T1000 (cell line): ENCODE data around the gene CABP2.
A peak's percentile ranks its signal among the peaks of the same experiment; 100 is the strongest.
"Not testable (repeated sequence)": the region's sequence is repeated elsewhere in the genome, so short reads cannot be mapped to it uniquely, and the experiment has no call there.

Experiments used
- DNase-seq: peaks from one replicate; lab custom pipeline; 2025; ENCODE audit warnings: mixed read lengths; lab: John Stamatoyannopoulos, UW

Gene CABP2

DNA sequence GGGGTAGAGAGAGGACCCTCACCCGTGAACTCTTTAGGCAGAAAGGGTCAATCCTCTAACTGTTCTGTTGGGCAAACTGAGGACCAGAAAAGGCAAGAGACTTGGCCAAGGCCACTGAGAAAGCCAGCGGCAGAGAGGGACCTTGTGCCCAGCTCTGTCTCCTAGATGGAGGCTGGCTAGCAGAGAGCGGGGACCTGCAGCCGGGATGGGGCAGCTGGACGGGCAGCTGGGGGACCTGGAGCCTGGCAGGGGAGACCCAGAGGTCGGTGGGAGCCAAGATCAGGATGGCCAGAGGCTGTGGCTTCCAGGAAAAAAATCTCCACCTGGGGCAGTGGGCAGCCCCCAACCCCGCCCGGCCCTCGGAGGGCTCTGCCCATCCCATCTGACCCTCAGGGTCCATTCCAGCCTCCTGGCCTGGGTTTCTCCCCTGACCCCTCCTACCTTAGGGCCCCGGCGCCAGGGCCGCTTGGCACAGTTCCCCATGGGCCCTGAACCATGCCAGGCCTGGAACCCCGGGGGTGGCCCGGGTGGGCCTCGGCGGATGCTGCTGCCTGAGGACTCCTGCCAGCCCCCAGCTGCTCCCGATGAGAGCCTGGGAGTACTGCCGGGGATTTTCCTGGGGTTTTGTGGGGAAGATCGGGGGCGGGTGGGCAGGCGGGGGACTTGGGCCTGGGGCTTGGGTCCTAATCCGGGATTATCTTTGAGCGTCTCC is at the start of gene CABP2:
Gene CABP2 (minus strand): TSS at position 603 of the 712 bp plus-strand sequence. CDS start 120 bp downstream, at position 483.
- DNase-seq: no peak

DNA sequence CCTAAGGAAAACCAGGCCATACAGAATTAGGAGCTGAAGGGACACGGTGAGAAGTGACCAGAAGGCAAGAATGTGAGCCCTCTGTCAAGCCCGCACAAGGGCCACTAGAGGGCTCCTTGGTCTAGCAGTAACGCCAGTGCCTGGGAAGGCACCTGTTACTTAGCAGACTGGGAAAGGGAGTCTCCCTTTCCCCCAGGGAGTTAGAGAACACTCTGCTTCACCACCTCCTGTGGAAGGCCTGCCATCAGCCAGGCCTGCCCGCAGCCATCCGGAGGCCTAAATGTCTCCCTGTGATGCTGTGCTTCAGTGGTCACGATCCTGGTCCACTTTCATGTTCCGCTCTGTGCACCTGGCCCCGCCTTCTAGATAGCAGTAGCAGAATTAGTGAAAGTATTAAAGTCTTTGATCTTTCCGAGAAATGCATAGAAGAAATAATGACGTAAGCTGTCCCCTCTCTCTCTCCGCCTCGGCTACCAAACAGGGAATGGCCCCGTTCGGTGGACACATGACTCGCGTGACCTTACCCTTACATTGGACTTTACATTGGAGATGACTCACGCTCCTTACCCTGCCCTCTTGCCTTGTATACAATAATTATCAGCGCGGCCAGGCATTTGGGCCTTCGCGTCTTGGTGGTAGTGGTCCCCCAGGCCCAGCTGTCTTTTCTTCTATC is 49.6 kb upstream of the CABP2 start:
- no peak for DNase-seq

DNA sequence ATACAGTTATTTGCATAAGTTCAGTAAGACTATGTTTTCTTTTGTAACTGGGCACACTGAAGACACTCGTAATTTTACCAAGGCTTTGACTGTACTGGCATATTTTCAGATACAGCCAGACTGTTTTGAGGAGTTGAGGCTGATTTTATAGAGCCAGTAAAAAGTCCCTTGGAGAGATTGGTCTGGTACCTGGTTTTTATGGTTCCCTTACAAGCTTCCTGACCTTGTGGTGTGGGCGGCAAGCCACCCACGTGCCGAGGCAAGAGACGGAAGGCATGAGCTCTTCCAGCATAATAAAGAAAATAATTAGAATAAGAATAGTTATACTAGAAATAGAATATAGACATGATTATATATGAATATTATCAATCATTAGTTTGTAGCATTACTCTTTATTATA is 49.1 kb upstream of the CABP2 start:
- no peak for DNase-seq

DNA sequence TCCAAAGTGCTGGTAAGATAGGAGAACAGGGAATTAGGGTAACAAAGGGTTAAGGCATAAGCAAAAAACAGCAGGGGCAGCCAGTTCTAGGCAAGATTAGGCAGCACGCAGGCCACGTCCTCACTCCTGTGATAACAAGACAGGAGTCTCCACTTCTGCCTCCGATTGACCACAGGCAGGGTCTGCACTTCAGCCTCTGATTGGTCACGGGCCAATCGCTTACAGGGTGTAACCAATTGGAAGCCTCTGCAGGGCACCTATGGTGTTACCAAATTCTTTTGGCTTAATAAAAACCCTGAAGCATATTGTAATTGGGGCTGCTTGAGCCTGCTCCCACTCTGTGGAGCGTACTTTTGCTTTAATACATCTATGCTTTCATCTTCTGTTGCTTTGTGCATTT is 48.2 kb upstream of the CABP2 start:
- no peak for DNase-seq

DNA sequence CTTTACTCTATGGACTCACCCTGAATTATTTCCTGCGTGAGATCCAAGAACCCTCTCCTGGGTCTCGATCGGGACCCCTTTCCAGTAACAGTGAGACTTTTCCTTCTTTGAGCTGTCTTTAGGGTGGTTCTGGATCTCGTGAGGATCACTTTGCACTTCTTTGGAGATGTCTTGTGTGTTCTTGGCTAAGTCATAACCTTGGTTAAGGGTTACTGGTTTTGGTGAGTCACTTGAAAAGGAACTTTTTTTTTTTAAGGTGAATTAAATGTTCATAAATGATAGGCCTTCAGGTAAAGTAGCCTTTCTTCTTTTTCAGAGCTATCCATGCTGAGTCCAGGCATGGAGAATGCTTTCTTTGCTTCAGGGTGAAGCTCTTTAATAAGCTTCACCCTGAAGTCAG is 41.0 kb upstream of the CABP2 start:
- DNase-seq: no peak

DNA sequence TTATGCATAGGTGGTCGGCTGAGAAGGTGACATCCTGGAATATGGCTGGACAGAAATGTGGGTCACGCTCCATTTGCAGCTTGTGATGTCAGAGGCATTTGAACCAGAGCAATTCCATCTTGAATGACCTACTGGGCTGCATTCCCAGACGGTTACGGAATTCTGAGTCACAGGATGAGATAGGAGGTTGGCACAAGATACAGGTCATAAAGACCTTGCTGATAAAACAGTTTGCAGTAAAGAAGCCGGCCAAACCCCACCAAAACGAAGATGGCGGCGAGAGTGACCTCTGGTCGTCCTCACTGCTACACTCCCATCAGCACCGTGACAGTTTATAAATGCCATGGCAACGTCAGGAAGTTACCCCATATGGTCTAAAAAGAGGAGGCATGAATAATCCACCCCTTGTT is 40.5 kb upstream of the CABP2 start:
- DNase-seq: peak; percentile 70

DNA sequence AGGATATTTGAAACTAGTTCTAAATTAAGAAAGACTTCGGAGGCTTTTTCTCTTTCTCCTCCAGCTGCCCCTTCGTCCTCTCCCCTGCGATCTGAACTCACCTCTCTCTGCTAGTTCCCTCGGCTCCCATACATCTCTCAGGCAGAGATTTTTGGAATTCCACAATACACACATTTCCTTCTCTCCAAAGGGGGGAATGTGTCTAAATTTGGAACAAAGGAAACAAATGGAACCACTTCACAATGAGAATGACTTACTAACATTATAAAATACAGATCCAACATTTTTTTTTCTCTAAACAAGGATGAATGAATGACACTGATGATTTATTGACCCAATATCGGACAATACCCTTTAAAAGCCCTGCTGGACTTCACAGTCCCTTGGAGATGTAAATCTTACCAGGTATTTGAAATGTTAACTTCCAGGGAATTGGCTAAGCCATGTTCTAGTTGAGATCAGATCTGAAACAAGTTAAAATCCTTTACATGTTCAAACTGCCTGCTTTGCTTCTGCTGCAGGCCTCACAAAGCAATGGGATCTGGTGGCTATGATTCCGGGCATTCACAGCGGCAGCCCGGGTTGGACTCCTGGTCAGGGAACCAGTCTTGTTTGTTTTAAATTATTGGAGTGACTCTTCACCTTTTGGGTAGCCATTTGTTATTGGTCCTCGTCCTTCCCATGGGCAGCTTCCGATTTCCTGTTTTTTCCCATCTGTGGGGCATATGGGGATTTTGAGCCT is 39.9 kb upstream of the CABP2 start:
- DNase-seq: no peak

DNA sequence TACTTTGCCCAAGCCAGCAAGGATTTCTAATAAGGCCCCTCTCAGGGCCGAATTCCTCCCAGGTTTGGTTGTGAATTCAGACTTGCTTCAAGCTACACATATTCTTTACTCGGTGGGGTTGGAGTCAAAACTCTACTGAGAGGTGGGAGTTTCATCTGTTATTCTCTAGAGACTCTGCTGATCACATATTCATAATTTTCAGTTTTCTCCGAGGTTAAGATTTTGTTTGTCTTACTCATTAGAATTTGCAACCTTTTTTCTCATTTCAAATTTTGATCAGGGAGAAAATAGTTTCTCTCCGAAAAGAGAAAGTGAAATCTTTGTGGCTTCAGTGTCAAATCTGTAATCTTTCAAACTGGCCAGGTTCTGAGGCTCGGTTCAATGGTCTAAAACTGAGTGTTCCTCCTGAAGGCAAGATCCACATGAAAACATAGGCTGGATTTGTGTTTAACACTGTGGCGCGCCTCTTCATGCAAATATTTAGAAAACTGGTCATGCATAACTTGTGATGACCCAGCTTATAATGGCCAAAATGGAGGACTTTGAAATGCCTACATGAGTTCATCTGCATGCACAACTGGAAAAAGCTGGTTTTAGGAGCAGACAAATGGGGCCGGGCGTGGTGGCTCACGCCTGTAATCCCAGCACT is 38.8 kb upstream of the CABP2 start:
- DNase-seq: no peak

DNA sequence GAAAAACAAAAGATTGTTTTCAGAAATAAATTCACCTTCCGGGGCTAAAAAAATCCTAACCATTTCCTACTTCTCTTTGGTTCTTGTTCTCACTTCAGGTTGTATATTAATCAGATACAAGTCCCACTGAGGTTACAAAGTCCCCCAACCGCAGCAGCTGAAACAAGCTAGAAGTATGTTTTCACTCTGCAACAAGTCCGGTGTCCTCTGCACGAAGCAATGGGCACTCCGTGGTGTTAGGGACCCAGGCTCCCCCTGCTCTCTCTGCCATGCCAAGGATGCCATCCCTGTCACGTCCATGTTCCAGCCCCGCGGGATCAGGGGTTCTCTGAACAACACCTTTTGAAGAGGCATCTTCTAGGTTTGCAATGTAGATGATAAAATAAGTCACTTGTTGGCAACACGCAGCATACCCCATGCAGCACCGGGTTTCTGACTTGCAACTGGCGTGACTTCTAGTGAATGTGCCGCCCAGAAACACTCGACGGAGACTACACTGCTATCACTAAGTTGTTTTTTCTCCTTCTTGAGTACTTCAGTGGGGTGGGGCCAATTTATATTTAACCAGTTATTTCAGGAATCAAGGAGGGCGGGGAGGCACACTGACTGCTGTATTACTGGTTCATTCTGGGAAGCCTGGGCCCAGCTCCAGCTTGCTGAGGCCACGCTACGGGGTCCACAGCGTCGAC is 35.0 kb upstream of the CABP2 start:
- no peak for DNase-seq

DNA sequence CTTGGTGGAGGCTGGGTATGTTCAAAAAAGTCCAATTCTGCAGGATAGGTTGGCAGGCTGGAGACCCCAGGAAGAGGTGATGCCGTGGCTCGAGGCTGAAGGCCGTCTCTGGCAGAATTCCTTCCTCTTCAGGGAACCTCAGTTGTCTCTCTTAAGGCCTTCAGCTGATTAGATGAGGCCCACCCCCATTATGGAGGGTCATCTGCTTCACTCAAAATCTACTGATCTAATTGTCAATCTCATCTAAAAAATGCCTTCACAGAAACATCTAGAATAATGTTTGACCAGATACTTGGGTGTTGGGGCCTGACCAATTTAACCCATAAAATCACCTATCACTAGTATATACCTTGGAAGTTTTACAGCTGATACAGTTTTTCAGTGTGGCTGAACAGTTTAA is 33.0 kb upstream of the CABP2 start:
- no peak for DNase-seq

DNA sequence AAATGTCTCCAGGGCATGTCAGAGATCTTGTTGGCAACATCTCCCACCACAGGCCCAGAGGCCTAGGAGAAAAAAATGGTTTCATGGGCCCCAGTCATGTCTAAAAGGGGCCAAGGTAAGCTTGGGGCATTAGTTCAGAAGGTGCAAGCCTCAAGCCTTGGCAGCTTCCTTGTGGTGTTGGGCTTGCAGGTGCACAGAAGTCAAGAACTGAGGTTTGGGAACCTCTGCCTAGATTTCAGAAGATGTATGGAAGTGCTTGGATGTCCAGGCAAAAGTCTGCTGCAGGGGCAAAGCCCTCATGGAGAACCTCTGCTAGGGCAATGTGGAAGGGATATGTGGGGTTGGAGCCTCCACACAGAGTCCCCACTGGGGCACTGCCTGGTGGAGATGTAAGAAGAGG is 28.5 kb upstream of the CABP2 start:
- DNase-seq: not testable (repeated sequence)

DNA sequence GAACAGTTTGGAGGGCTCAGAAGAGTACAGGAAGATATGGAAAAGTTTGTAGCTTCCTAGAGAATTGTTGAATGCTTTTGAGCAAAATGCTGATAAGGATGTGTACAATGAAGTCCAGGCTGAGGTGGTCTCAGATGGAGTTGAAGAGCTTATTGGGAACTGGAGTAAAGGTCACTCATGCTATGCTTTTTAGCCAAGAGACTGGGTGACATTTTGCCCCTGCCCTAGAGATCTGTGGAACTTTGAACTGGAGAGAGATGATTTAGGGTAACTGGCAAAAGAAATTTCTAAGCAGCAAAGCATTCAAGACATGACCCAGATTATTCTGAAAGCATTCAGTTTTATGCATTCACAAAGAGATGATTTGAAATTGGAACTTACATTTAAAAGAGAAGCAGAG is 27.9 kb upstream of the CABP2 start:
- no peak for DNase-seq

DNA sequence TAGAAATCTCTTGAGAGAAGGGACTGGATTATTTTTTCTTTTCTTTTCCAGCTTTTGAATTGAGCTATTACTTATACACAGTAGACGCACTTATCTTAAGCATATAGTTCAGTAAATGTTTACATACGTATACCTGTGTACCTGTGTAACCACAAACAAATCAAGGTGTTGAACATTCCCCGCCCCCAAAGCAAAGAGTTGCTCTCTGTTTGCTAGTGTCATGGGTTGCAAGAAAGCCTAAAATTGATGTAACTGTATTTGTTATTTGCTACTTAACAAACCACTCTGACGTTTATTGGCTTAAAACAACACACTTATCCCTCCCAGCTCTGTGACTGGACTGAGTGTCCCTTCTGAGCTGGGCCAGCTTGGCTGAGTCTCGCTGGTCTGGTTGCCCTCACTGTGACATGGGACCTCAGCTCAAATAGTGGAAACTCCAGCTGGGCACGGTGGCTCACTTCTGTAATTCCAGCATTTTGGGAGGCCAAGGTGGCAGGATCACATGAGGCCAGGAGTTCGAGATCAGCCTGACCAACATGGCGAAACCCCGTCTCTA is 25.4 kb upstream of the CABP2 start:
- DNase-seq: no peak

DNA sequence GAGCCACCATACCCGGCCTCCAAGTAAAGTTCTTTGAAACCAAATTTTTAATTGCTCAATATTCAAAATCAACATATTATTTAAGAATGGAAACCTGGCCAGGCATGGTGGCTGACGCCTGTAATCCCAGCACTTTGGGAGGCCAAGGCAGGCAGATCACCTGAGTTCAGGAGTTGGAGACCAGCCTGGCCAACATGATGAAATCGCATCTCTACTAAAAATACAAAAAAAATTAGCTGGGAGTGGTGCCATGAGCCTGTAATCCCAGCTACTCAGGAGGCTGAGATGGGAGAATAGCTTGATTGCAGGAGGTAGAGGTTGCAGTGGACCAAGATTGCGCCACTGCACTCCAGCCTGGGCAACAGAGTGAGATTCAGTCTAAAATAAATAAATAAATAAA is 24.9 kb upstream of the CABP2 start:
- not testable (repeated sequence) for DNase-seq

DNA sequence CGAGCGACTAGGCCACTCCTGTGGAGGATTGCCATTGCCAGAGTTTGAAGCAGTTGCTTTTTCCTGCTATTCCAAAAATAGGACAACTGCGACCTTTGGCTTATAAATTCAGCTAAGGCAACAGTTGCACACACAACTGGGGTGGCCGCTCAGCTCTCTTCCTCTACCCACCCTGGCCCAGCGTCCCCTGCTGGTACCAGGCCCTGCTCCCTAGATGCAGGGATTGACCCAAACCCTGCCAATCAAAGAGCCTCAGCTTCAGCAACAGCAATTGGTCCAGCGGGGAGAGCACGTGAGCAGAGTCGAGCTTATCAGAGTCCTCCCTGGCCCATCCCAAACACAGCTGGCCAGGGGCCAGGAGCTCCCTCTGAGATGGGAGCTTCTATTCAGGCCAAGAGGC is 22.0 kb upstream of the CABP2 start:
- DNase-seq: no peak

DNA sequence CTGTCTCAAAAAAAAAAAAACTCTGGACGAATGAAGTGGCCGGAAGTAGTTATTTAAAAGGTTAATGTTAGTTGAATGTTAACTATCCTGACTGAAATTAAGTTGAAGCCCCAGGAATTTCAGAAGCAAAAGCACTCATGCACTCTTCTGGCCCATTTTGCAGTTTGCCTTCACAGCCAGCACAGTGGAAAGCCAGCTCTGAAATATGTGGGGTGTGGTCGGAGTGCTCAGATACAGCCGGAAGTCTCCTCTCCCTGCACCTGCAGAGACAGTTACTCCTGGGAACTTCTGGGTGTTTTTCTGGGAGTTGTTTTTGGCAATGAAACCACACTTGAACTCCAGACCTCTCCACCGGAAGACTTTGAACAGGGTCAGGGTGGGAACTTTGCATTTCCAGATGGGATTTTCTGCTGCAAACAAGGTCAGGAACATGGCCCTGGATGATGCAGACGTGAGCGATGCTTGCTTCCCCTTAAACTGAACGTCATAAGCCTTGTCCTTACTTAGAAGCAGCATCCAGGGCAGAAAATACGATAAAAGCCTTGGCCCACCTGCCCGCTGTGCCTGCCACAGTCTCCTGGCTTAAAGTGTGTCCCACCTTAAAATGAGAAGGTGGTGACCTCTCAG is 21.5 kb upstream of the CABP2 start:
- DNase-seq: no peak

DNA sequence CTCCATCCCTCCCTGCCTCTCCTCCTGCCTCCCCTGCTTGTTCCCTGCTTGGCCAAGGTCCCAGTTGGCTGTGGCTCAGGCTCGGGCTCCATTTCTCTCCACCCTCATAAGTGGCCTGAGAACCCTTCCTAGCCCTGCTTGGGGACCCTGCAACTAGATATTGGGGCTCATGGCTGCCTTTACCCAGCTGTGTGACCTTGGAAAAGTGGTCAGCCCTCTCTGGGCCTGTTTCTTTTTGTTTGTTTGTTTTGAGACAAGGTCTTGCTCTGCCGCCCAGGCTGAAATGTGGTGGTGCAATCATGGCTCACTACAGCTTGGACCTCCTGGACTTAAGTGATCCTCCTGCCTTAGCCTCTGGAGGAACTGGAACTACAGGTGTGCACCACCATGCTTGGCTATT is 20.3 kb upstream of the CABP2 start:
- DNase-seq: no peak

DNA sequence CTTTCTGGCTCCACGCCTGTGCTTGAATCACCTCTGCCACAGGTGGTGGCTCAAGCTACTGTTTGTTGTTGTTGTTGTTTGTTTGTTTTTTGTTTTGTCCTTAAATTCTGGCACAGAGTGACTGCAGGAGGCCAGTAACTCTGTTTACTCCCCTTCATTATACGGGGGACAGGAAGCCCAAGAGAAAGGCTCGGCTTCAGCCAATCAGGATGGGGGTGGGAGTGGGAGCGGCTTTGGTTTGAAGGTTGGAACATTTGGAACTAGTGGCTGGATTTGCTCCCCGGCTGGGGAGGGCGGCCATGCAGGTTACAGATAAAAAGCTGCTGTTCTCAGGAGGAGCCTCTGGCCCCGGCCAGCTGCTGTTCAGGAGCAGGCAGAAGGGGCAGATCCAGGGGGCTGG is 19.7 kb upstream of the CABP2 start:
- no peak for DNase-seq

DNA sequence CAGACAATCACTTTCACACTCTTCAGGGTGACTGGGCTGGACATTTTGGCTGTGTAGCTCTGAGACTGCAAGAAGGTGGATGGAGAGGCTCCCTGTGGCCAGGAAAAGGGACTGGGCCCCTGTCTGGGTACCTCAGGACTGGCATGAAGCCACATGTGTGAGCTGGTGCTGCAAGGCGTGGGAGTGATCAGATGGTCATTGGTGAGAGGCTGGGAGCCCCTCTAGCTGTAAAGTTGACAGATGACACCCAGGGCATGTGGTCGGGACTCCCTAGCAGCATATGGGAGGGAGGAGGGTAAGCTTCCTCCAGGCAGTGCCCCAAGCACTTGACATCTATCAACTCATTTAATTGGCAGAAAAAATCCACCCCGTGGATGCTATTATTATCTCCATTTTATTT is 18.9 kb upstream of the CABP2 start:
- no peak for DNase-seq

DNA sequence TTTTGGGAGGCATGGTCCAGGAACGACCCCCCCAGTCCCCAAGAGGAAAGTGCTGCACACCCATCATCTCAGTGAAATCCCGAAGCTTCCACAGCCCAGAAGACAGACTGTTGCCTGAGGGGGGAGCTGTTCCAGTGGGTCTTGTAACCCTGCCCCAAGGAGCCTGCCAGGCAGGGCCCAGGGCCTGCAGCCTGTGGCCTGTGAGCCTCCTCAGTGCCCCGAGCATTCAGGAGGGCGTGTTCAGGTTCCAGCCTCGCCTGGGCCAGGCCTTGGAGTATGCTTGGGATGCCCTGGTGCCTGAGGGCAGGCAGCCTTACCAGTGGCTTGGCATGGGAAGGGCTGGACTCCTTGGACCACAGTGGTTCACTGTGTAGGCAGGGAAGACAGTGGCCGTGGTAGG is 18.0 kb upstream of the CABP2 start:
- no peak for DNase-seq

DNA sequence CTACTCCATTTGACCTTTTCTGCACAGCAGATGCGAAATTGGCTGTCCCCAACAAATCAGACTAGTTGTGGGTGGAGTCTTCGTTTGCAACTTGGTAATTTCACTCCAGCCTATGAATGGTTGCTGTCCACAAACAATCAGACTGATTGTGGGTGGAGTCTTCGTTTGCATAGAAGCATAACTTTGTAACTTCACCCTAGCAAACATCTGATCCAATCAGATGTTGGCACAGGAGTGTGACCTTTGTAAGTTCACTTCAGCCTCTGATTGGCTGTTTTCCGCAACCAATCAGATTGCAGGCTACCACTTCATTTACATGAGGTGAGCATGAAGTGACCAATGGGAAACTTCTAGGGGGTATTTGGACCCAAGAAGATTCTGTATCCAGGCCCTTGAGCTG is 16.3 kb upstream of the CABP2 start:
- no peak for DNase-seq
